ENCODE measurements around the gene SMIM5. TPM values are rescaled to one million over a fixed set of nuclear protein-coding genes. Genes with fewer than 3 reads are reported as not detected.

The SMIM5 gene
- total RNA-seq, 2 donors from 2014 or later, result 8.6 to 11.4 TPM

DNA sequence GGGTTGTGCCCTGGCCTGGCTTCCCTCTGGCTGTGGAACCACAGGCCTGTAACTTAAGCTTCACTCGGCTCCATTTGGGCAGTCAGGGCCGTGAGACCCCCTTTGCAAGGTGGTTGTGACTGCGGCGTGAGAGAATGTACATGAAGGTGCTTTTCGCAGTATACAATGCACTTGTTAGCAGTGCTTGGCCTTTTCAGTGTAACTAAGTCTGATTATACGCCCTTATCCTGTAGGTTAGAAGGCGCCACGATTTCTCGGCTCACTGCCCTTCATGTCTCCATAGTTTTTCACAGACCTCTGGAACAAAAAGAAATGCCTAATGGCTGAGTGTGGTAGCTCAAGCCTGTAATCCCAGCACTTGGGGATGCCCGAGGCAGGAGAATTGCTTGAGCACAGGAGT is 47.2 kb downstream of the SMIM5 start:
- intact Hi-C loops (cut with DNase I), result no loop called here
- no peak for ATAC-seq
- DNase-seq, result no peak

DNA sequence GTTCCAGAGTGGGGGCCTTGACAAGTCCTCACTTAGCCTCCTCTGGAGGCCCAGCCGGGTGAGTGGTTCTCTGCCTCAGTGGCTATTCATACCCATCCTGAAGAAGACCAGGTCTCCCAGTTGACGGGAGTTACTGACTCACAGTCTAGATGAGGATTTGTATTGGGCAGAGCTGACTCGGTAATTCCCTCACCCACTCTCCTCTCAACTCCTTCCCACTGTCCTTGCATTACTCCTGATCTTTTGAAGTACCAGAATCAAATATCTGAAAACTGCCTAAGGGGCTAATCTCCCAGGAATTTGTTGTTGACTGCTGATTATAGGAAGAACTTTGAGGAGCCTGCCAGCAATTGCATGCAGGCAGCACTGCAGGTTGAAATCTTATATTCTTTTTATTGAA is 48.1 kb downstream of the SMIM5 start:
- intact Hi-C loops (cut with DNase I), result no loop called here
- no peak for ATAC-seq

DNA sequence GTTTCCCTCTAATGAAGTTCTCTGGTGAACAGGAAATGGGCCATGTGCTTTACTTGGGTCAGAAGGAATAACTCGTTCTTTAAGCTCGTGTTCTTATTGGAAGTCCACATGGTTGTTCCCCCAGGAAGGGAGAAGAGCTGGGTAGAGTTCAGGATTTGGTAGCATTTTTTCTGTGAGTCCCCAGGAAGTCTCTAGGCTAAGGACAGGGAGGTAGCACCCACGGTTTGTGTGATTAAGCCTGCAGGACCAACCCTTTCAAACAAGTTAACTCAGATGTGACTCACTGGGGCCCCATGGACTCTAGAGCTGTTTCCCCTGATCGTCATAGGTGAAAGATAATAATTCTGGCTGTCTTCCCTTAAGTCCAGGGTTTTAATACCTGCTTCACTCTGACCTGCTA is 50.3 kb downstream of the SMIM5 start:
- peak in 1 of 2 donors; percentile 35 for ATAC-seq
- intact Hi-C loops (cut with DNase I), result no loop called here

More for the DNA sequence above, 48.1 kb downstream of the SMIM5 start:
- DNase-seq, result no peak

DNA sequence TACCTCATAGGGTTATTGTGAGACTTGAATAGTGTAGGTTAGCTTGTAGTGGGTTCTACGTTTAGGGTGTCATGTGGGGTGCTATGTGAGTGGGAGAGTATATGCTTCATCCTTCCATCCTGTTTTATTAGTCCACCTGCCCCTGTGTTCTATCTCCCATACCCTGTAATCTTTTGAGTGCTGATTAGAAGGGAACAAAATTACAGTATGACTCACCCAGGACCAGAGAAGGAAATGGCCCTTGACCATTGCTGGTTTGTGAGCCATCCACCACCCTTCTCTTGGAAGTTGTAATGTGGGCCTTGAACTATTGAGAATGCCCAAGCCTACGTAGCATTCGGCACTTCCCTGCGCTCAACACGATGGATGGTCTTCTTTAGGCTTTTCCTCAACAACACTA is 51.0 kb downstream of the SMIM5 start:
- no peak for DNase-seq
- ATAC-seq, result peak in 1 of 2 donors; percentile 63
- intact Hi-C loops (cut with DNase I), result no loop called here

More for the DNA sequence above, 50.3 kb downstream of the SMIM5 start:
- DNase-seq, result no peak

DNA sequence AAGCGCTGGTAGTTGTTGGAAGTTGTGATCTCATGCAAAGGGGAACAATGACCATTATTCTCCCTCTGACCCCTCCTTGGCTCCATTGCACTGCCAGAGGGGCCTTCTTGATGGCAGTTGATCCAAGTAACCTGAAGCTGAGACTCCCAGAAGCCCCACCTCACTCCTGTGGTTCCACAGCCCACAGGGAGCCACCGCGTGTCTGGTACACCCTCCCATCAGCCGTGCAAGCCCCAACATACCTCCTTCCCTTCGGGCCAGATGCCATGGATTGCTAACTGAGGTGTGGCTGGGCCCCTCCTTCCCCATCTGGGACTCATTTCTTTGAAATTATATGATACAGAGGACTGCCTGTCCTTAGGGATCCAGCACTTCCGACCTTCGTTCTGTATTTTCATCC is 51.7 kb downstream of the SMIM5 start:
- no peak for DNase-seq

DNA sequence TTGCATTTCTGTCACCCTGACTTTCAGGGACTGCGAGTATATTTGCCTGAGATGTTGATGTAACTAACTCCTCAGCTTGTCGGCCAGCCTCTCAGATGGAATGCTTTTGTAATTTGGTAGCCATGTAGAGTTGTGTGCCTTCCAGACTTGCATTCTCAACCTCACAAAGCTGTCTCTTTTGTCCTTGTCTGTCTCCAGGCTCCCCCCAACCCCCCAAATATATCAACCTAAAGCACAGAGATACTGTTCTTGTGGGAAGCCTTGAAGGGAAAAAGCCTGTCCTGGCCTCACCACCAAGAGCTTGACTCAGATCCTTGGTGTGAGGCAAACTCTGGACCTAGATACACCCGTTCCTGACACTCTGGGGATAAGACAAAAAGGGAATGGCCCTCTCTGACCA is 52.3 kb downstream of the SMIM5 start:
- intact Hi-C loops (cut with DNase I), result no loop called here
- DNase-seq (no peak), ATAC-seq (no peak)

More for the DNA sequence above, 51.7 kb downstream of the SMIM5 start:
- intact Hi-C loops (cut with DNase I), result no loop called here
- peak in 1 of 2 donors; percentile 39 for ATAC-seq

DNA sequence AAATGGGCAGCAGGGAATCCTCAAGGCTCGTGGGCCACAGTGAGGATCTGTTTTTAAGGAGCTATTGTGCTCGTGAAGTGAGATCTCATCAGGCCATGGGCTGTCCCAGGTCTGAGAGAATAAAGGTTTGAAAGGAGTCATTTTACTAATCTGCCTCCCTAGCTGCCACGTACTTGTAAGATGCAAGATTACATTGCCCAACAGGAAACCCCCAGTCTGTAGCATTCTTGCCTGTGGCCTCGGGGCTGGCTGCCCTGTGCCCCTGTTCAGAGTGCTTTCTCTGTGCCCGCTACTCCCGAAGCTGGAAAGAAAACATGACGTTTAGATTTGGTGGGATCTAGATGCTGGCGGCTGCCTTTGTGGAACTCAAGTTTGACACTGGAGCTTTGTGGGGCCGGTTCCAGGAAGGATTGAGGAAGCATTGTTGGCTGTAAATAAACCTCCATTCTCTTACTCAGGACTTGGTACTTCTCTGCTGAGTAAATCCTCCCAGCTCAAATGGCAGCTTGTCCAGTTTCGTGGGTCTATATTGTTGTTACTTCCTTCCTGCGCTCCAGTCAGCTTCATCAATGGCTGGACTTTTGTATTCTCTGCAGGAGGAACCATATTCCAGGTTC is 55.1 kb downstream of the SMIM5 start:
- ATAC-seq (no peak), DNase-seq (no peak)
- intact Hi-C loops (cut with DNase I), result no loop called here

DNA sequence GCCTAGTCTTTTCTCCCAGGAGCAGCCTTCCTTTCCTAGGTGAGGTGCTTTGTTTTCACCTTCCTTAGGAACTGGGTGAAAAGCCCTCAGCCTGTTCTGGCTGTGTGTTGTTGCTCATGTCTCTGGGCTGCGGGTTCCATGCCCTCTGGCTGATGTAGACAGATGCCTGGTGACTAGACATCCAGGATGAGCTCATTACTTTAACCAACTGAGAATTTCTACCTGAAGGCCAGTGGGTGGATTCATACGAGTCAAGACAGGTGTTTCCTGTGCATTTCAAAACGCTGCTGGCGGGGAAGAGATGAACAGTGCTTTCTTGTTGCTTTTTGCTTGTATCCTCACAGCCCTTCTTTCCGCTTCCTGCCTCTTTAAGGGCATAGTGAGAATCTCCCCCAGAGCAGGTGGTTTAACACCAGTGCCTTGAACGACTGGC is 56.2 kb downstream of the SMIM5 start:
- ATAC-seq (no peak), DNase-seq (no peak)
- intact Hi-C loops (cut with DNase I), result no loop called here

Other genes with a start within 250 kb of the SMIM5 start
- 100 to 1,000 TPM in 1 of 2 donors, 10 to 100 TPM in 1; 90.3 to 110 TPM for gene GRB2, start 227.8 kb upstream of the SMIM5 start, total RNA-seq
- 10 to 100 TPM; 46.0 to 47.2 TPM for gene TMEM94, start 176.8 kb upstream of the SMIM5 start, total RNA-seq
- gene CASKIN2, start 117.9 kb upstream of the SMIM5 start, total RNA-seq, result 10 to 100 TPM; 37.7 to 60.2 TPM
- gene TSEN54, start 116.9 kb upstream of the SMIM5 start, total RNA-seq, result 1 to 10 TPM; 9.0 to 9.5 TPM
- gene LLGL2, start 107.7 kb upstream of the SMIM5 start, total RNA-seq, result 1 to 10 TPM; 6.8 to 8.7 TPM
- gene MYO15B, start 45.6 kb upstream of the SMIM5 start, total RNA-seq, result 10 to 100 TPM; 61.5 to 88.4 TPM
- gene RECQL5, start 33.7 kb downstream of the SMIM5 start, total RNA-seq, result 10 to 100 TPM; 11.3 to 15.5 TPM
- 10 to 100 TPM; 47.2 to 59.6 TPM for gene SAP30BP, start 33.9 kb downstream of the SMIM5 start, total RNA-seq
- gene ITGB4, start 88.0 kb downstream of the SMIM5 start, total RNA-seq, result 10 to 100 TPM; 18.9 to 26.9 TPM
- 10 to 100 TPM; 22.0 to 22.9 TPM for gene GALK1, start 131.8 kb downstream of the SMIM5 start, total RNA-seq
- 10 to 100 TPM; 15.8 to 17.8 TPM for gene UNK, start 151.4 kb downstream of the SMIM5 start, total RNA-seq
- 10 to 100 TPM; 22.1 to 34.0 TPM for gene UNC13D, start 211.0 kb downstream of the SMIM5 start, total RNA-seq
- 100 to 1,000 TPM; 106 to 122 TPM for gene WBP2, start 221.9 kb downstream of the SMIM5 start, total RNA-seq
- 10 to 100 TPM; 22.9 to 25.3 TPM for gene TRIM47, start 245.1 kb downstream of the SMIM5 start, total RNA-seq